Peyer's patch (tissue), 4 donors: ENCODE data around the gene UBE2D3.

ENCODE experiments used
- CTCF ChIP-seq, 6 experiments: fragments of 450-650 bp in 4 of 6; fragments of 200-600 bp in 2 of 6; sonication (generic) in 1 of 6; IDR thresholded peaks; one replicate each; pipeline ENCODE4 v1.5.1; 2017 to 2019; ENCODE audit warnings: antibody characterized with exemption in 6 of 6, mild to moderate bottlenecking in 3 of 6, moderate library complexity in 1 of 6
- POLR2A ChIP-seq, 2 donors: fragments of 450-650 bp; IDR thresholded peaks; one replicate each; pipeline ENCODE4 v1.5.1; 2017; ENCODE audit warnings: antibody characterized with exemption in 2 of 2, mild to moderate bottlenecking in 2 of 2, moderate library complexity in 2 of 2

- TF ChIP-seq CTCF (IDR thresholded peaks at IDR 0.05) (no peak), POLR2A (IDR thresholded peaks at IDR 0.05) (no peak)
Observed at GRCh38 chr4:102780476-102781144, 46.7 kb downstream of the UBE2D3 start.
